ENCODE results near the gene ACP7.

DNA sequence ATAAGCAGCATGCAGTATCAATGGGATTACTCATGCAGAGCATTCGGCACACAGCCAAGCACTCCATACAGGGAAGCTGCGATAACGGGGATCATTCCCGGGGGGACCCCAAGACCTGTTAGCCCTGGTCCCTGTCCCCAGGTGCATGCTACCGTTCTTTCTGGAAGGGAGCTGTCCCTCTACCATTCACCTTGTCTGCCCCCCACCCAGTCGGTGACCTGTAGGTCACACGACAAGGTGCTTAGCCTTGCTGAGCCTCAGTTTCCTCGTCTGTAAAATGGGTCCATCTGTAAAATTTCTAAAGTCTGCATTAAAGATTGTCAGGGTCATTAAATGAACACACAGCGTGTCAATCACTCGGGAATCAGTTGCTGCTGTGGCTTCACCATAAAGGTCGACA is 6.8 kb upstream of the ACP7 start:
- TF ChIP-seq, protein P1, sequence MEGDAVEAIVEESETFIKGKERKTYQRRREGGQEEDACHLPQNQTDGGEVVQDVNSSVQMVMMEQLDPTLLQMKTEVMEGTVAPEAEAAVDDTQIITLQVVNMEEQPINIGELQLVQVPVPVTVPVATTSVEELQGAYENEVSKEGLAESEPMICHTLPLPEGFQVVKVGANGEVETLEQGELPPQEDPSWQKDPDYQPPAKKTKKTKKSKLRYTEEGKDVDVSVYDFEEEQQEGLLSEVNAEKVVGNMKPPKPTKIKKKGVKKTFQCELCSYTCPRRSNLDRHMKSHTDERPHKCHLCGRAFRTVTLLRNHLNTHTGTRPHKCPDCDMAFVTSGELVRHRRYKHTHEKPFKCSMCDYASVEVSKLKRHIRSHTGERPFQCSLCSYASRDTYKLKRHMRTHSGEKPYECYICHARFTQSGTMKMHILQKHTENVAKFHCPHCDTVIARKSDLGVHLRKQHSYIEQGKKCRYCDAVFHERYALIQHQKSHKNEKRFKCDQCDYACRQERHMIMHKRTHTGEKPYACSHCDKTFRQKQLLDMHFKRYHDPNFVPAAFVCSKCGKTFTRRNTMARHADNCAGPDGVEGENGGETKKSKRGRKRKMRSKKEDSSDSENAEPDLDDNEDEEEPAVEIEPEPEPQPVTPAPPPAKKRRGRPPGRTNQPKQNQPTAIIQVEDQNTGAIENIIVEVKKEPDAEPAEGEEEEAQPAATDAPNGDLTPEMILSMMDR (conservative IDR thresholded peaks at IDR 0.05; ENCODE audit: low read depth in 2 of 2), result no peak
- TF ChIP-seq EZH2phosphoT487 (IDR thresholded peaks at IDR 0.05; ENCODE audit: unreplicated experiment) (no peak), POLR2AphosphoS5 (IDR thresholded peaks at IDR 0.05; ENCODE audit: low read depth) (no peak), EZH2 (IDR thresholded peaks at IDR 0.05; ENCODE audit: low read depth, unreplicated experiment) (no peak), CREB1 (CRISPR knock-in tag; IDR thresholded peaks at IDR 0.05; ENCODE audit: low read depth) (no peak), JUNB (IDR thresholded peaks at IDR 0.05; ENCODE audit: unreplicated experiment) (no peak), ZNF331 (CRISPR knock-in tag; IDR thresholded peaks at IDR 0.05; ENCODE audit: low read depth) (no peak), ZNF114 (CRISPR knock-in tag; IDR thresholded peaks at IDR 0.05) (no peak), NANOG (IDR thresholded peaks at IDR 0.05; ENCODE audit: borderline replicate concordance) (no peak)
- TF ChIP-seq, protein P2, sequence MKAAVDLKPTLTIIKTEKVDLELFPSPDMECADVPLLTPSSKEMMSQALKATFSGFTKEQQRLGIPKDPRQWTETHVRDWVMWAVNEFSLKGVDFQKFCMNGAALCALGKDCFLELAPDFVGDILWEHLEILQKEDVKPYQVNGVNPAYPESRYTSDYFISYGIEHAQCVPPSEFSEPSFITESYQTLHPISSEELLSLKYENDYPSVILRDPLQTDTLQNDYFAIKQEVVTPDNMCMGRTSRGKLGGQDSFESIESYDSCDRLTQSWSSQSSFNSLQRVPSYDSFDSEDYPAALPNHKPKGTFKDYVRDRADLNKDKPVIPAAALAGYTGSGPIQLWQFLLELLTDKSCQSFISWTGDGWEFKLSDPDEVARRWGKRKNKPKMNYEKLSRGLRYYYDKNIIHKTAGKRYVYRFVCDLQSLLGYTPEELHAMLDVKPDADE (IDR thresholded peaks at IDR 0.05), result no peak
- TF ChIP-seq, protein P3, sequence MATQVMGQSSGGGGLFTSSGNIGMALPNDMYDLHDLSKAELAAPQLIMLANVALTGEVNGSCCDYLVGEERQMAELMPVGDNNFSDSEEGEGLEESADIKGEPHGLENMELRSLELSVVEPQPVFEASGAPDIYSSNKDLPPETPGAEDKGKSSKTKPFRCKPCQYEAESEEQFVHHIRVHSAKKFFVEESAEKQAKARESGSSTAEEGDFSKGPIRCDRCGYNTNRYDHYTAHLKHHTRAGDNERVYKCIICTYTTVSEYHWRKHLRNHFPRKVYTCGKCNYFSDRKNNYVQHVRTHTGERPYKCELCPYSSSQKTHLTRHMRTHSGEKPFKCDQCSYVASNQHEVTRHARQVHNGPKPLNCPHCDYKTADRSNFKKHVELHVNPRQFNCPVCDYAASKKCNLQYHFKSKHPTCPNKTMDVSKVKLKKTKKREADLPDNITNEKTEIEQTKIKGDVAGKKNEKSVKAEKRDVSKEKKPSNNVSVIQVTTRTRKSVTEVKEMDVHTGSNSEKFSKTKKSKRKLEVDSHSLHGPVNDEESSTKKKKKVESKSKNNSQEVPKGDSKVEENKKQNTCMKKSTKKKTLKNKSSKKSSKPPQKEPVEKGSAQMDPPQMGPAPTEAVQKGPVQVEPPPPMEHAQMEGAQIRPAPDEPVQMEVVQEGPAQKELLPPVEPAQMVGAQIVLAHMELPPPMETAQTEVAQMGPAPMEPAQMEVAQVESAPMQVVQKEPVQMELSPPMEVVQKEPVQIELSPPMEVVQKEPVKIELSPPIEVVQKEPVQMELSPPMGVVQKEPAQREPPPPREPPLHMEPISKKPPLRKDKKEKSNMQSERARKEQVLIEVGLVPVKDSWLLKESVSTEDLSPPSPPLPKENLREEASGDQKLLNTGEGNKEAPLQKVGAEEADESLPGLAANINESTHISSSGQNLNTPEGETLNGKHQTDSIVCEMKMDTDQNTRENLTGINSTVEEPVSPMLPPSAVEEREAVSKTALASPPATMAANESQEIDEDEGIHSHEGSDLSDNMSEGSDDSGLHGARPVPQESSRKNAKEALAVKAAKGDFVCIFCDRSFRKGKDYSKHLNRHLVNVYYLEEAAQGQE (IDR thresholded peaks at IDR 0.05; ENCODE audit: unreplicated experiment), result no peak
